PC-9 (cell line): ENCODE results near the gene OXGR1.

ENCODE experiments used
- EZH2 ChIP-seq: fragments of 200-600 bp; sonication (generic); IDR thresholded peaks from 2 replicates; pipeline ENCODE4 v1.8.0; 2017; ENCODE audit warnings: antibody characterized with exemption, low read depth
- TF ChIP-seq, protein P1 (sequence below): fragments of 200-600 bp; sonication (generic); conservative IDR thresholded peaks from 2 replicates; pipeline ENCODE4 v1.6.1; 2017; ENCODE audit warnings: mixed run types, antibody characterized with exemption, mild to moderate bottlenecking, moderate library complexity

DNA sequence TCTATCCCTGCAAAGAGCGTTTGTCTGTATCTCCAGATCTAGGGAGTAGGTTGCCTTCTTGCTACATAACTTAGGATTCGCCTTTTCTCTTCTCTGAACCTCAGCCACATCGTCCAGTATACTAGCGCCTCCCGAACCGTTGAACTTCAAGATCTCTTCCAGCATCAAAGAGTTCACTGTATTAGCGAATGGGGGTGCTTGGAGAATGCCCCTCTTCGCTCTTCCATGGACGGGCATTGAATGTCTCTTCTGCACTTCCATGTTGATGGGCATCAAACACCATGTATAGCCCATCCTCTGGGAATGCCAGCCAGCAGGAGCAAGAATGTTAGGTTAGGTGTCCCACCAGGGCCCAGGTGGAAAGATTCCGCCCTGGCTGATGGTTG, 575 bp upstream of the OXGR1 start:
- TF ChIP-seq, protein P1, sequence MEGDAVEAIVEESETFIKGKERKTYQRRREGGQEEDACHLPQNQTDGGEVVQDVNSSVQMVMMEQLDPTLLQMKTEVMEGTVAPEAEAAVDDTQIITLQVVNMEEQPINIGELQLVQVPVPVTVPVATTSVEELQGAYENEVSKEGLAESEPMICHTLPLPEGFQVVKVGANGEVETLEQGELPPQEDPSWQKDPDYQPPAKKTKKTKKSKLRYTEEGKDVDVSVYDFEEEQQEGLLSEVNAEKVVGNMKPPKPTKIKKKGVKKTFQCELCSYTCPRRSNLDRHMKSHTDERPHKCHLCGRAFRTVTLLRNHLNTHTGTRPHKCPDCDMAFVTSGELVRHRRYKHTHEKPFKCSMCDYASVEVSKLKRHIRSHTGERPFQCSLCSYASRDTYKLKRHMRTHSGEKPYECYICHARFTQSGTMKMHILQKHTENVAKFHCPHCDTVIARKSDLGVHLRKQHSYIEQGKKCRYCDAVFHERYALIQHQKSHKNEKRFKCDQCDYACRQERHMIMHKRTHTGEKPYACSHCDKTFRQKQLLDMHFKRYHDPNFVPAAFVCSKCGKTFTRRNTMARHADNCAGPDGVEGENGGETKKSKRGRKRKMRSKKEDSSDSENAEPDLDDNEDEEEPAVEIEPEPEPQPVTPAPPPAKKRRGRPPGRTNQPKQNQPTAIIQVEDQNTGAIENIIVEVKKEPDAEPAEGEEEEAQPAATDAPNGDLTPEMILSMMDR = no peak
- TF ChIP-seq EZH2 = no peak
